Transverse colon (tissue), 4 donors: ENCODE data around the gene KCTD21. TPM values are rescaled to one million over a fixed set of nuclear protein-coding genes. Genes with fewer than 3 reads are reported as not detected.
A peak's percentile ranks its signal among the peaks of the same experiment; 100 is the strongest.

Source experiments
- DNase-seq: peaks from one replicate; pipeline ENCODE4 v3.0.0-alpha.2; 2019
- H3K27ac ChIP-seq, 4 donors: fragments of 200-600 bp; sonication (generic); 2 replicates each; pipeline ENCODE4 v1.5.1; 2016 to 2018; ENCODE audit warnings: inconsistent platforms in 4 of 4
- H3K27me3 ChIP-seq: fragments of 200-600 bp; sonication (generic); 2 replicates; pipeline ENCODE4 v1.5.1; 2017; ENCODE audit warnings: inconsistent platforms
- H3K36me3 ChIP-seq, 4 donors: fragments of 200-600 bp; sonication (generic); 2 replicates each; pipeline ENCODE4 v1.5.1; 2017 to 2019; ENCODE audit warnings: inconsistent platforms in 4 of 4
- H3K4me1 ChIP-seq, 4 donors: fragments of 200-600 bp; sonication (generic); 2 replicates each; pipeline ENCODE4 v1.5.1; 2017 to 2020; ENCODE audit warnings: inconsistent platforms in 4 of 4
- H3K4me3 ChIP-seq, 4 donors: fragments of 200-600 bp; sonication (generic); 1 replicate in 1 of 4; 2 replicates in 3 of 4; pipeline versions ENCODE4 v1.5.1 to v1.6.1; 2017 to 2019; ENCODE audit warnings: inconsistent platforms in 4 of 4
- H3K9me3 ChIP-seq, 2 donors: fragments of 200-600 bp; sonication (generic); 2 replicates each; pipeline ENCODE4 v1.5.1; 2017 to 2019; ENCODE audit warnings: inconsistent platforms in 2 of 2
- CTCF ChIP-seq, 5 experiments: fragments of 200-600 bp in 3 of 5; fragments of 450-650 bp in 2 of 5; sonication (generic) in 3 of 5; IDR thresholded peaks; 1 replicate in 2 of 5; 2 replicates in 3 of 5; pipeline ENCODE4 v1.5.1; 2016 to 2017; ENCODE audit warnings: antibody characterized with exemption in 5 of 5, inconsistent platforms in 3 of 5, mild to moderate bottlenecking in 2 of 5, moderate library complexity in 1 of 5
- EP300 ChIP-seq: sonication (generic); formaldehyde crosslinking; IDR thresholded peaks from one replicate; pipeline ENCODE4 v1.6.1; 2017; ENCODE audit warnings: antibody characterized with exemption, low read depth
- POLR2A ChIP-seq: fragments of 450-650 bp; IDR thresholded peaks from one replicate; pipeline ENCODE4 v1.6.1; 2016; ENCODE audit warnings: antibody characterized with exemption, mild to moderate bottlenecking, moderate library complexity
- POLR2AphosphoS5 ChIP-seq, 3 donors: sonication (generic); formaldehyde crosslinking; IDR thresholded peaks; one replicate each; pipeline ENCODE4 v1.6.1; 2016; ENCODE audit warnings: antibody characterized with exemption in 3 of 3
- WGBS, 2 donors: methylation state at CpG; one replicate each; pipeline ENCODE4 v1.1.5; 2018; ENCODE audit warnings: low coverage in 1 of 2; 5-methylcytosine and 5-hydroxymethylcytosine counted together
- in situ Hi-C, 4 donors: fragments of 200-750 bp; cut with MboI; loops; one replicate each; pipeline versions ENCODE4 v1.15.0 to v1.15.1; 2017; ENCODE audit warnings: low sequenced_read_pairs in 3 of 4, low pct_ligation_motif_present in 1 of 4, low pct_unique_long_range_greater_than_20kb in 1 of 4
- intact Hi-C: fragments of 100-400 bp; cut with DNase I; formaldehyde crosslinking; loops from one replicate; pipeline ENCODE4 v1.15.1; 2023; ENCODE audit warnings: low total_unique reads
- total RNA-seq, 4 donors: library from RNA; depleted of rRNA; stranded (reverse); fragments of >200 nt; gene quantifications; one replicate each; pipeline ENCODE4 v1.1.0, GENCODE V29; 2016

The KCTD21 gene
- total RNA-seq, 4 donors from 2014 or later, result 10.9 to 55.0 (median 29.2) TPM

GRCh38 chr11:78145511-78146025 is 42.9 kb downstream of the KCTD21 start:
- no peaks in the 10 kb centered on the region for H3K36me3 ChIP-seq
- intact Hi-C loops (no loop called here), in situ Hi-C loops (loop anchor here in 2 of 4 donors (25.0 kb wide), 1 partner anchor 417 kb away; the partner anchor contains the start of gene NARS2 (in 2 of the 2))
- peaks cover 0 to 2% (median under 1%) of the 10 kb centered on the region in 4 donors for H3K4me1 ChIP-seq
- 76 to 100% methylated on average over 1 of the region's 1 CpG for WGBS, 2 donors
- H3K27ac ChIP-seq, result no peak overlapping the region
- no peak for DNase-seq
- no peaks in the 10 kb centered on the region for H3K27me3 ChIP-seq
- no peaks in the 10 kb centered on the region for H3K9me3 ChIP-seq
- TF ChIP-seq POLR2AphosphoS5 (IDR thresholded peaks at IDR 0.05), result no peak
- no peak for TF ChIP-seq POLR2A
- no peak for TF ChIP-seq EP300
- no peak for TF ChIP-seq CTCF (IDR thresholded peaks at IDR 0.05)
- H3K4me3 ChIP-seq, result no peak overlapping the region

GRCh38 chr11:78140392-78141077 is 47.9 kb downstream of the KCTD21 start:
- Histone ChIP-seq H3K36me3 (no peaks in the 10 kb centered on the region), H3K27me3 (no peaks in the 10 kb centered on the region), H3K4me3 (peak overlapping the region in 3 of 4 donors; percentile 62 to 78 (median 67)), H3K9me3 (no peaks in the 10 kb centered on the region), H3K27ac (peak overlapping the region in 1 of 4 donors; percentile 79), H3K4me1 (peaks cover 3 to 16% (median 9%) of the 10 kb centered on the region in 4 donors)
- intact Hi-C loops, result no loop called here
- WGBS, 2 donors, result 38 to 76% methylated on average over 10 to 17 of the region's 17 CpGs
- DNase-seq, result no peak
- TF ChIP-seq POLR2AphosphoS5 (IDR thresholded peaks at IDR 0.05), result no peak
- TF ChIP-seq POLR2A, result no peak
- no peak for TF ChIP-seq EP300
- no peak for TF ChIP-seq CTCF (IDR thresholded peaks at IDR 0.05)
- in situ Hi-C loops, result loop anchor here in 2 of 4 donors (25.0 kb wide), 1 partner anchor 422 kb away; the partner anchor contains the start of gene NARS2 (in 2 of the 2)

GRCh38 chr11:78139422-78140391 is 48.7 kb downstream of the KCTD21 start, which contains the start of gene ALG8:
ALG8 (minus strand) TSS chr11:78139626; CDS start chr11:78139588, 38 bp downstream.
- H3K27me3 ChIP-seq, result no peaks in the 10 kb centered on the region
- H3K4me1 ChIP-seq, result peaks cover 3 to 16% (median 9%) of the 10 kb centered on the region in 4 donors
- in situ Hi-C loops, result loop anchor here in 2 of 4 donors (25.0 kb wide), 1 partner anchor 423 kb away; the partner anchor contains the start of gene NARS2 (in 2 of the 2)
- H3K36me3 ChIP-seq, result no peaks in the 10 kb centered on the region
- peak within 1 kb of the TSS; percentile 62 to 78 (median 68) for H3K4me3 ChIP-seq
- peak within 1 kb of the TSS; percentile 79 to 86 (median 80) for H3K27ac ChIP-seq
- H3K9me3 ChIP-seq, result no peaks in the 10 kb centered on the region
- peak; percentile 97 for DNase-seq
- intact Hi-C loops, result no loop called here
- 1 to 4% methylated on average over 10 to 52 of the region's 52 CpGs for WGBS, 2 donors
- peak; percentile 71 for TF ChIP-seq POLR2A
- no peak for TF ChIP-seq EP300
- peak; percentile 61 to 67 (median 65) for TF ChIP-seq POLR2AphosphoS5 (IDR thresholded peaks at IDR 0.05)

- Histone ChIP-seq H3K9me3 (no peaks in the 10 kb centered on the region), H3K36me3 (no peaks in the 10 kb centered on the region), H3K4me3 (peak overlapping the region; percentile 62 to 78 (median 68)), H3K27me3 (no peaks in the 10 kb centered on the region), H3K4me1 (peaks cover 3 to 16% (median 9%) of the 10 kb centered on the region in 4 donors), H3K27ac (peak overlapping the region; percentile 79 to 86 (median 80))
- TF ChIP-seq EP300 (no peak), POLR2A (no peak), CTCF (IDR thresholded peaks at IDR 0.05) (no peak), POLR2AphosphoS5 (IDR thresholded peaks at IDR 0.05) (no peak)
- WGBS, 2 donors, result 17 to 18% methylated on average over 7 to 12 of the region's 12 CpGs
- intact Hi-C loops, result no loop called here
- in situ Hi-C loops, result loop anchor here in 2 of 4 donors (25.0 kb wide), 1 partner anchor 423 kb away; the partner anchor contains the start of gene NARS2 (in 2 of the 2)
- DNase-seq, result peak; percentile 34
Observed at GRCh38 chr11:78138694-78139421, 49.6 kb downstream of the KCTD21 start.
